Esophagus muscularis mucosa (tissue), 4 donors: Measurements from ENCODE around the gene SACS. TPM values are rescaled to one million over a fixed set of nuclear protein-coding genes. Genes with fewer than 3 reads are reported as not detected.
A peak's percentile ranks its signal among the peaks of the same experiment; 100 is the strongest.
"Not testable (repeated sequence)": the region's sequence is repeated elsewhere in the genome, so short reads cannot be mapped to it uniquely, and the experiment has no call there.

Experiments used
- DNase-seq: peaks from one replicate; pipeline ENCODE4 v3.0.0-alpha.2; 2017; ENCODE audit errors: extremely low spot score
- H3K27ac ChIP-seq, 4 donors: fragments of 200-600 bp; sonication (generic); replicated peaks in 1 of 4; 1 replicate in 3 of 4; 2 replicates in 1 of 4; pipeline ENCODE4 v1.5.1; 2016 to 2019; ENCODE audit warnings: mild to moderate bottlenecking in 1 of 4
- H3K27me3 ChIP-seq, 4 donors: fragments of 200-600 bp; sonication (generic); one replicate each; pipeline versions ENCODE4 v1.5.1 to v1.6.0; 2016 to 2019
- H3K36me3 ChIP-seq, 4 donors: fragments of 200-600 bp; sonication (generic); one replicate each; pipeline ENCODE4 v1.5.1; 2016 to 2019
- H3K4me1 ChIP-seq, 4 donors: fragments of 200-600 bp; sonication (generic); one replicate each; pipeline ENCODE4 v1.5.1; 2016 to 2019
- H3K4me3 ChIP-seq, 4 donors: fragments of 200-600 bp; sonication (generic); 1 replicate in 2 of 4; 2 replicates in 2 of 4; pipeline ENCODE4 v1.5.1; 2016 to 2019; ENCODE audit warnings: mild to moderate bottlenecking in 4 of 4, moderate library complexity in 1 of 4
- H3K9me3 ChIP-seq, 4 donors: fragments of 200-600 bp; sonication (generic); 1 replicate in 3 of 4; 2 replicates in 1 of 4; pipeline ENCODE4 v1.5.1; 2016 to 2019
- CTCF ChIP-seq, 3 experiments: fragments of 200-600 bp in 2 of 3; fragments of 450-650 bp in 1 of 3; sonication (generic) in 2 of 3; IDR thresholded peaks; one replicate each; pipeline ENCODE4 v1.5.1; 2017 to 2019; ENCODE audit warnings: antibody characterized with exemption in 3 of 3, mild to moderate bottlenecking in 2 of 3, moderate library complexity in 1 of 3
- EP300 ChIP-seq: sonication (generic); formaldehyde crosslinking; IDR thresholded peaks from one replicate; pipeline ENCODE4 v1.6.1; 2017; ENCODE audit warnings: antibody characterized with exemption
- POLR2A ChIP-seq: fragments of 450-650 bp; IDR thresholded peaks from one replicate; pipeline ENCODE4 v1.6.1; 2017; ENCODE audit warnings: antibody characterized with exemption, moderate library complexity, mild to moderate bottlenecking, low read depth
- POLR2AphosphoS5 ChIP-seq, 2 donors: sonication (generic); formaldehyde crosslinking; IDR thresholded peaks; one replicate each; pipeline ENCODE4 v1.6.1; 2017; ENCODE audit warnings: antibody characterized with exemption in 2 of 2
- WGBS: methylation state at CpG from one replicate; pipeline ENCODE4 v1.1.5; 2018; 5-methylcytosine and 5-hydroxymethylcytosine counted together
- intact Hi-C: fragments of 100-400 bp; cut with DNase I; formaldehyde crosslinking; loops from one replicate; pipeline ENCODE4 v1.15.1; 2023
- total RNA-seq, 4 donors: library from RNA; depleted of rRNA; stranded (reverse); fragments of >200 nt; gene quantifications; one replicate each; pipeline versions ENCODE4 v1.1.0 to v1.2.1, GENCODE V29; 2016

The SACS gene
- total RNA-seq, 4 donors from 2014 or later: 45.1 to 70.1 (median 65.3) TPM

- H3K4me1 ChIP-seq: no peaks in the 10 kb centered on the region
- WGBS: 74% methylated on average over 2 of the region's 2 CpGs
- H3K9me3 ChIP-seq: no peaks in the 10 kb centered on the region
- no peak overlapping the region for H3K4me3 ChIP-seq
- no peak for TF ChIP-seq EP300
- H3K36me3 ChIP-seq: no peaks in the 10 kb centered on the region
- intact Hi-C loops: no loop called here
- DNase-seq: no peak
- H3K27ac ChIP-seq: no peak overlapping the region
- H3K27me3 ChIP-seq: no peaks in the 10 kb centered on the region
Measured at GRCh38 chr13:23443110-23443509, 9.6 kb upstream of the SACS start.

DNA sequence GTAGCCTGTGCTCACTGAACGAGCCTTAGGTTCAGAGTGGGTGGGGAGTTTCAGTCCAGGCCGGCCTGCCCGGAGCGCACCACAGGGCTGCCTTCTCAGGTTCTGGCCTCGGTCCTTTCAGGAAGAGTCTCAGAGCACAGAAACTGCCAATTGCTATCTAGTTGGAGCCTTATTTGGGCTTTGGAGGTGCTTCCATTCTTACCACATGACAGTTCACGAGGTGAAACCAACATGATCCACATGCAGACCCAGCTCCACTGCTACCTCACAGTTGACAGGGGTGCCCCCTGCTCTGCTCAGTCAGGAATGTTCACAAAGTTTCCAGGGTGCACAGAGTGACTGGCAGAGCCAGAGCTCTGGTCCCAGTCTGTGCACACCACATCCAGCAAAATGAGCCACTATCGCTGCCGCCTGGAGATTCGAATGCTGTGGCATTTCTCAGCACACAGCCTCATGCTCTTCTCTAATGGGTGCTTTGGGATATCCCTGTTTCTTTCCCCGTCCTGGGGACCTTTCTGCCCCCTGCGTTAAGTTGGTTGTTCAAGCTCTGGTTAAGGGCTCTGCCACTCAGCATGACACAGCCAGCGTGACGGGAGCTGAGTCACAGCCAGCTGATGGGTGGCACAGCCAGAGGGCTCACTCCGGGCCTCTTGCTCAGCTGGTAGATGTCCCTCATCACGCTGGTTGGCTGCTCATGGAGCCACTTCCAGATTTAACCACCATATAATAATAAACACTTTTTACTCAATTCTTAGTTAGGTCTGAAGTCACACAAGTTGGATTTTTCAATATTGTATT is 7.5 kb upstream of the SACS start:
- intact Hi-C loops: no loop called here
- TF ChIP-seq POLR2A (no peak), POLR2AphosphoS5 (IDR thresholded peaks at IDR 0.05) (no peak), EP300 (no peak), CTCF (IDR thresholded peaks at IDR 0.05) (no peak)
- H3K9me3 ChIP-seq: no peaks in the 10 kb centered on the region

GRCh38 chr13:23440324-23440723 is 6.8 kb upstream of the SACS start:
- H3K27me3 ChIP-seq, H3K4me1 ChIP-seq, H3K9me3 ChIP-seq, H3K27ac ChIP-seq, DNase-seq, intact Hi-C loops, H3K36me3 ChIP-seq, H3K4me3 ChIP-seq: not testable (repeated sequence)
- WGBS: 89% methylated on average over 6 of the region's 6 CpGs

More for the DNA sequence above, 7.5 kb upstream of the SACS start:
- WGBS: 92% methylated on average over 12 of the region's 15 CpGs
- no peaks in the 10 kb centered on the region for H3K36me3 ChIP-seq
- no peak overlapping the region for H3K4me3 ChIP-seq
- no peak overlapping the region for H3K27ac ChIP-seq
- DNase-seq: no peak
- no peaks in the 10 kb centered on the region for H3K27me3 ChIP-seq
- H3K4me1 ChIP-seq: no peaks in the 10 kb centered on the region

- no peak for DNase-seq
- intact Hi-C loops: no loop called here
- no peak overlapping the region for H3K27ac ChIP-seq
- H3K27me3 ChIP-seq: no peaks in the 10 kb centered on the region
- H3K4me1 ChIP-seq: peaks cover 0 to 15% (median 5%) of the 10 kb centered on the region in 4 donors
- WGBS: 87% methylated on average over 4 of the region's 4 CpGs
- TF ChIP-seq CTCF (IDR thresholded peaks at IDR 0.05): no peak
- no peak for TF ChIP-seq POLR2AphosphoS5 (IDR thresholded peaks at IDR 0.05)
- TF ChIP-seq EP300: no peak
- TF ChIP-seq POLR2A: no peak
- no peaks in the 10 kb centered on the region for H3K9me3 ChIP-seq
- no peaks in the 10 kb centered on the region for H3K36me3 ChIP-seq
- no peak overlapping the region for H3K4me3 ChIP-seq
Measured at GRCh38 chr13:23437916-23438315, 4.4 kb upstream of the SACS start.

DNA sequence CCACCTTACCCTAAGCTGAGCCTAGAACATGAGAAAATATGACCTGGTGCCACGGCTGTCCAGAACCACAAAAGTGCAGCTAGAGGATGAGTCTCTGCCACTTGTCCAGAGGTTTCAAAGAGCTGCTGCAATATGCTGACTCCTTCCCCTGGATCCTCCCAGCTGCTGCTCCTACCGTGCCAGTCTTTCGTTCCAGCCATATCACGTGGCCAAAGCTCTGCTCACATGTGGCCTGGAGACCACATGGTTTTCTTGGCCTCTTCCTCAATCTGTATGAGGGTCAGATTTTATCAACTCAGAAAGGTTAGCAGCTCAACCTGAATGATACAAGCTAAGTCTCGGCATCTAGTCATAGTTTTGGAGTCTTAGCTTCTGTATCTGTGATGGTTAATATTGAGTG is 3.2 kb upstream of the SACS start:
- Histone ChIP-seq H3K27ac (no peak overlapping the region), H3K9me3 (no peaks in the 10 kb centered on the region), H3K4me3 (no peak overlapping the region), H3K4me1 (peaks cover 0 to 27% (median 12%) of the 10 kb centered on the region in 4 donors), H3K36me3 (no peaks in the 10 kb centered on the region), H3K27me3 (no peaks in the 10 kb centered on the region)
- no peak for DNase-seq
- no peak for TF ChIP-seq POLR2AphosphoS5 (IDR thresholded peaks at IDR 0.05)
- TF ChIP-seq CTCF (IDR thresholded peaks at IDR 0.05): no peak
- TF ChIP-seq POLR2A: no peak
- no peak for TF ChIP-seq EP300
- intact Hi-C loops: no loop called here
- WGBS: 76% methylated on average over 5 of the region's 5 CpGs

DNA sequence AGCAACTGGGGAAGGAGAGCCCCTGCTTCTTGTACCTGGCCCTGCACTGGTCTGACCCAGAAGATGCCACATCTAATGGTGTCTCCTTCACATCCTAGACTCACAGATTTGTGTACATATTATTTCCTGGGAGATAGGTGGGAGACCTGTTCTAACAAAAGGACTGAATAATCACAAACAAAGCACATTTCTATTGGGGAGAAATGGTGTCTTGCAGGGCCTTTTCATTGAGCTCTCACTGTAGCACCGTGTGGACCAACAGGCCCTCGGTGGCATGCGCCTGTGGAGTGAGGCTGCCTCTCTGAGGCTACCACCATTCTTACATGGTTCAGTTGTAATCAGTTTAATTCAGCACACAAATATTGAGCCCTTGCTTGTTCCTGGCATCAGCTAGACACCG is 989 bp upstream of the SACS start:
- Histone ChIP-seq H3K4me3 (no peak overlapping the region), H3K4me1 (peaks cover 0 to 47% (median 20%) of the 10 kb centered on the region in 4 donors), H3K36me3 (no peaks in the 10 kb centered on the region), H3K27ac (no peak overlapping the region), H3K9me3 (no peaks in the 10 kb centered on the region), H3K27me3 (no peaks in the 10 kb centered on the region)
- peak; percentile 60 for DNase-seq
- intact Hi-C loops: no loop called here
- 79% methylated on average over 4 of the region's 4 CpGs for WGBS
- TF ChIP-seq EP300 (no peak), POLR2A (no peak), POLR2AphosphoS5 (IDR thresholded peaks at IDR 0.05) (no peak), CTCF (IDR thresholded peaks at IDR 0.05) (no peak)
